ENCODE measurements around the gene HOMER1. TPM values are rescaled to one million over a fixed set of nuclear protein-coding genes. Genes with fewer than 3 reads are reported as not detected.

Gene HOMER1
- total RNA-seq, 2 experiments from 2014 or later = 6.3 to 13.9 TPM

- H4K20me1 ChIP-seq (ENCODE audit: insufficient read depth, low read length) = no peaks in the 10 kb centered on the region
Observed at GRCh38 chr5:79464695-79465332, 49.1 kb downstream of the HOMER1 start.

GRCh38 chr5:79464278-79464677 lies 49.7 kb downstream of the HOMER1 start:
- no peak overlapping the region for H3K4me2 ChIP-seq (ENCODE audit: low read length)
- POLR2A ChIA-PET = interaction anchor here (0.5 to 1.4 kb wide), 3 partner anchors 13 to 331 kb away, joined by 3 to 4 read pairs (median 3); no protein-coding TSS in a partner anchor
- no peak overlapping the region for H3K27ac ChIP-seq (ENCODE audit: low read depth, low read length, poor library complexity, severe bottlenecking)
- H3K4me1 ChIP-seq (ENCODE audit: insufficient read depth, low read length, poor library complexity, severe bottlenecking) = no peaks in the 10 kb centered on the region
- CTCF ChIA-PET (ENCODE audit: unreplicated experiment) = interaction anchor here (1.5 to 1.8 kb wide), 2 partner anchors 332 to 439 kb away, joined by 4 to 5 read pairs; no protein-coding TSS in a partner anchor
- no TSS peak for BruUV-seq (replicated peaks)
- H3K79me2 ChIP-seq (ENCODE audit: insufficient read depth, low read depth, low read length) = no peaks in the 10 kb centered on the region
- TF ChIP-seq CTCF (conservative IDR thresholded peaks at IDR 0.05; ENCODE audit: low read length) (no peak), EZH2phosphoT487 (IDR thresholded peaks at IDR 0.05; ENCODE audit: borderline replicate concordance, low read depth, low read length) (no peak)
- H2AFZ ChIP-seq (ENCODE audit: low read length) = no peak overlapping the region
- H3K9me3 ChIP-seq (ENCODE audit: low read length) = no peaks in the 10 kb centered on the region
- H3K9me2 ChIP-seq (ENCODE audit: insufficient read depth, low read length) = no peaks in the 10 kb centered on the region
- no peaks in the 10 kb centered on the region for H4K20me1 ChIP-seq (ENCODE audit: insufficient read depth, low read length)
- intact Hi-C loops (cut with micrococcal nuclease; ENCODE audit: unreplicated experiment) = loop anchor here (1.0 to 5.0 kb wide), 3 partner anchors 208 to 331 kb away; partner anchors contain the start of gene JMY
- DNase-seq (ENCODE audit: low spot score) = no peak
- H3K4me3 ChIP-seq (ENCODE audit: low read depth, low read length, poor library complexity, severe bottlenecking) = no peak overlapping the region
- no peaks in the 10 kb centered on the region for H3K36me3 ChIP-seq (ENCODE audit: insufficient read depth, low read length)

More at GRCh38 chr5:79464695-79465332, 49.1 kb downstream of the HOMER1 start:
- Histone ChIP-seq H3K4me2 (ENCODE audit: low read length) (no peak overlapping the region), H3K4me3 (ENCODE audit: low read depth, low read length, poor library complexity, severe bottlenecking) (no peak overlapping the region), H3K27ac (ENCODE audit: low read depth, low read length, poor library complexity, severe bottlenecking) (no peak overlapping the region), H3K4me1 (ENCODE audit: insufficient read depth, low read length, poor library complexity, severe bottlenecking) (no peaks in the 10 kb centered on the region), H2AFZ (ENCODE audit: low read length) (no peak overlapping the region), H3K79me2 (ENCODE audit: insufficient read depth, low read depth, low read length) (no peaks in the 10 kb centered on the region), H3K9me3 (ENCODE audit: low read length) (no peaks in the 10 kb centered on the region), H3K9me2 (ENCODE audit: insufficient read depth, low read length) (no peaks in the 10 kb centered on the region), H3K36me3 (ENCODE audit: insufficient read depth, low read length) (no peaks in the 10 kb centered on the region)
- CTCF ChIA-PET (ENCODE audit: unreplicated experiment) = interaction anchor here (0.6 to 1.8 kb wide), 3 partner anchors 332 to 1788 kb away, joined by 4 to 5 read pairs (median 5); no protein-coding TSS in a partner anchor
- intact Hi-C loops (cut with micrococcal nuclease; ENCODE audit: unreplicated experiment) = loop anchor here (1.0 to 5.0 kb wide), 3 partner anchors 209 to 332 kb away; partner anchors contain the start of gene JMY
- BruUV-seq (replicated peaks) = no TSS peak
- POLR2A ChIA-PET = interaction anchor here (0.5 to 1.4 kb wide), 4 partner anchors 8 to 332 kb away, joined by 3 to 4 read pairs (median 3); no protein-coding TSS in a partner anchor
- DNase-seq (ENCODE audit: low spot score) = peak; percentile 60
- TF ChIP-seq EZH2phosphoT487 (IDR thresholded peaks at IDR 0.05; ENCODE audit: borderline replicate concordance, low read depth, low read length) = no peak
- TF ChIP-seq CTCF (conservative IDR thresholded peaks at IDR 0.05; ENCODE audit: low read length) = peak; percentile 96

All from OCI-LY7 (cell line).